B cell (primary cell): Measurements from ENCODE around the gene RXFP1. TPM values are rescaled to one million over a fixed set of nuclear protein-coding genes. Genes with fewer than 3 reads are reported as not detected.

Source experiments
- ATAC-seq: fragments of 200-7000 bp; cut with Tn5 transposase; one replicate; pipeline ENCODE4 v1.10.0; 2021; ENCODE audit warnings: low read depth, mild to moderate bottlenecking, moderate number of reproducible peaks, moderate library complexity
- CTCF ChIA-PET: fragments of 350-600 bp; sonication (Branson Sonifier 250); formaldehyde crosslinking; loops from one replicate; lab custom pipeline; 2021; ENCODE audit warnings: antibody characterized with exemption, inconsistent platforms; lab: Charles Lee
- POLR2A ChIA-PET: fragments of 350-600 bp; sonication (Branson Sonifier 250); formaldehyde crosslinking; loops from one replicate; lab custom pipeline; 2021; ENCODE audit warnings: antibody characterized with exemption; lab: Charles Lee
- DNase-seq: peaks from one replicate; pipeline ENCODE4 v3.0.0; 2013
- H2AFZ ChIP-seq: 2 replicates; pipeline ENCODE4 v1.6.1; 2012; ENCODE audit warnings: mild to moderate bottlenecking, low read depth, low read length; ENCODE audit not compliant: insufficient read depth, poor library complexity, severe bottlenecking
- H3K27ac ChIP-seq, 2 donors: 1 replicate in 1 of 2; 2 replicates in 1 of 2; pipeline ENCODE4 v1.5.1; 2012 to 2013; ENCODE audit warnings: low read length in 2 of 2, mild to moderate bottlenecking in 2 of 2, moderate library complexity in 1 of 2
- H3K27me3 ChIP-seq, 4 experiments: fragments of 200-600 bp in 1 of 4; sonication (generic) in 1 of 4; replicated peaks in 1 of 4; 1 replicate in 2 of 4; 2 replicates in 2 of 4; pipeline versions ENCODE4 v1.6.1 to v1.7.0; 2013 to 2016; ENCODE audit warnings: low read length in 3 of 4, mild to moderate bottlenecking in 2 of 4, mixed read lengths in 1 of 4, moderate library complexity in 1 of 4; ENCODE audit not compliant: insufficient read depth in 4 of 4, control insufficient read depth in 3 of 4; ENCODE audit errors: control extremely low read depth in 1 of 4
- H3K36me3 ChIP-seq, 2 experiments: replicated peaks in 1 of 2; 1 replicate in 1 of 2; 2 replicates in 1 of 2; pipeline versions ENCODE4 v1.6.1 to v1.7.1; 2013; ENCODE audit warnings: low read length in 1 of 2; ENCODE audit not compliant: insufficient read depth in 2 of 2, control insufficient read depth in 1 of 2; ENCODE audit errors: control extremely low read depth in 1 of 2, extremely low read depth in 1 of 2
- H3K4me1 ChIP-seq, 2 donors: fragments of 200-600 bp in 1 of 2; sonication (generic) in 1 of 2; 1 replicate in 1 of 2; 2 replicates in 1 of 2; pipeline versions ENCODE4 v1.5.1 to v1.6.1; 2013 to 2017; ENCODE audit warnings: low read length in 2 of 2; ENCODE audit not compliant: control insufficient read depth in 2 of 2, insufficient read depth in 2 of 2
- H3K4me2 ChIP-seq: replicated peaks from 2 replicates; pipeline ENCODE3; 2012; ENCODE audit warnings: mild to moderate bottlenecking, low read depth, low read length; ENCODE audit not compliant: poor library complexity, severe bottlenecking
- H3K4me3 ChIP-seq, 5 experiments: fragments of 200-600 bp in 1 of 5; sonication (generic) in 1 of 5; 1 replicate in 3 of 5; 2 replicates in 2 of 5; pipeline versions ENCODE4 v1.5.1 to v1.7.0; 2011 to 2016; ENCODE audit warnings: low read length in 4 of 5, mild to moderate bottlenecking in 4 of 5, low read depth in 2 of 5, control low read depth in 1 of 5, moderate library complexity in 1 of 5; ENCODE audit not compliant: insufficient read depth in 1 of 5; ENCODE audit errors: control extremely low read depth in 1 of 5, extremely low read depth in 1 of 5
- H3K79me2 ChIP-seq: fragments of 200-600 bp; sonication (generic); one replicate; pipeline ENCODE4 v1.6.0; 2016; ENCODE audit warnings: low read length; ENCODE audit not compliant: control insufficient read depth, insufficient read depth
- H3K9ac ChIP-seq: fragments of 200-600 bp; sonication (generic); 2 replicates; pipeline ENCODE4 v1.6.1; 2017; ENCODE audit warnings: mild to moderate bottlenecking, low read length, moderate library complexity
- H3K9me3 ChIP-seq, 3 donors: one replicate each; pipeline versions ENCODE4 v1.6.1 to v1.7.1; 2013; ENCODE audit warnings: low read length in 2 of 3; ENCODE audit not compliant: control insufficient read depth in 2 of 3, insufficient read depth in 1 of 3; ENCODE audit errors: control extremely low read depth in 1 of 3
- H4K20me1 ChIP-seq: 2 replicates; pipeline ENCODE4 v1.6.0; 2012; ENCODE audit warnings: mild to moderate bottlenecking, low read length; ENCODE audit not compliant: insufficient read depth, control insufficient read depth, poor library complexity, severe bottlenecking
- H3K27ac Mint-ChIP-seq: one replicate; pipeline ENCODE4 v1.8.0; 2021; ENCODE audit warnings: mixed read lengths
- H3K27me3 Mint-ChIP-seq: one replicate; pipeline ENCODE4 v1.8.0; 2021; ENCODE audit warnings: mixed read lengths
- H3K4me1 Mint-ChIP-seq: one replicate; pipeline ENCODE4 v1.8.0; 2021; ENCODE audit warnings: mixed read lengths
- H3K4me3 Mint-ChIP-seq: one replicate; pipeline ENCODE4 v1.8.0; 2021; ENCODE audit warnings: mixed read lengths
- H3K9me3 Mint-ChIP-seq: one replicate; pipeline ENCODE4 v1.8.0; 2022; ENCODE audit warnings: mixed read lengths; ENCODE audit not compliant: insufficient read depth
- EZH2 ChIP-seq: IDR thresholded peaks from 2 replicates; pipeline ENCODE4 v1.6.1; 2012; ENCODE audit warnings: borderline replicate concordance, low read depth, mild to moderate bottlenecking, moderate library complexity, low read length; ENCODE audit not compliant: insufficient read depth, poor library complexity, severe bottlenecking
- WGBS: methylation state at CpG from one replicate; pipeline ENCODE4 v1.1.5; 2013; ENCODE audit warnings: missing lambda C conversion rate; ENCODE audit not compliant: insufficient coverage; 5-methylcytosine and 5-hydroxymethylcytosine counted together
- intact Hi-C: fragments of 100-400 bp; cut with micrococcal nuclease; formaldehyde crosslinking; loops from one replicate; pipeline ENCODE4 v1.10.0; 2022
- polyA plus RNA-seq: library from polyadenylated mRNA; depleted of rRNA; stranded (reverse); fragments of >200 nt; gene quantifications from 2 replicates; pipeline ENCODE4 v1.2.3, GENCODE V29; 2012
- total RNA-seq, 2 donors: library from RNA; stranded (reverse); fragments of 120-200 nt in 1 of 2; gene quantifications; 1 replicate in 1 of 2; 2 replicates in 1 of 2; pipeline versions ENCODE4 v1.2.3 to v1.2.4, GENCODE V29; 2013 to 2022
- TF ChIP-seq, protein P1 (sequence below): fragments of 200-600 bp; IDR thresholded peaks from one replicate; pipeline ENCODE4 v1.8.0; 2022; ENCODE audit warnings: antibody characterized with exemption, mild to moderate bottlenecking

RXFP1 gene
- total and polyA plus RNA-seq, 2 donors (not counting 1 experiment from before 2014, with no cell fraction given) = not detected

DNA sequence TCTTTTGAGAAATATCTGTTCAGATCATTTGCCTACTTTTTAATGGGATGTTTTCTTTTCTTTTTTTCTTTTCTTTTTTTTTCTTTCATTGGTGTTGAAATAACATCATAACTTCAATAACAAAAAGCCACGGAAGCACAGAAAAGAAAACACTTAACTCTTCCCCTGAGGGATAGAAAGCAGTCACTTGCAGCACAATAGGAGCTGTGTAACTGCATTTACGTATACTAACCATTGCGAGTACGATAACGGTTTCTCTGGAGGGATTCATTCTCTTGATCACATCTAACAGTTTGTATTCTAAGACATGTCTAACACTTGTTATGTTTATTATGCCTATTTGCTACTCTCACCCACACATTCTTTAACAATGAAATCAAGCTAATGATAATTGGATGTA is 122.7 kb downstream of the RXFP1 start:
- CTCF ChIA-PET = no interaction called here
- Histone ChIP-seq H3K9me3 (no peaks in the 10 kb centered on the region), H3K4me1 (no peaks in the 10 kb centered on the region), H3K27ac (no peak overlapping the region), H3K4me2 (no peak overlapping the region), H3K79me2 (no peaks in the 10 kb centered on the region), H2AFZ (no peak overlapping the region), H3K36me3 (no peaks in the 10 kb centered on the region), H3K4me3 (no peak overlapping the region), H4K20me1 (no peaks in the 10 kb centered on the region), H3K27me3 (peaks cover 0 to 9% (median 0%) of the 10 kb centered on the region in 4 experiments), H3K9ac (no peak overlapping the region)
- intact Hi-C loops = no loop called here
- Mint-ChIP-seq H3K4me1 (no peaks in the 10 kb centered on the region), H3K27me3 (peaks cover 30% of the 10 kb centered on the region), H3K4me3 (no peak overlapping the region), H3K9me3 (peaks cover 1% of the 10 kb centered on the region), H3K27ac (no peak overlapping the region)
- TF ChIP-seq EZH2 = no peak
- TF ChIP-seq, protein P1, sequence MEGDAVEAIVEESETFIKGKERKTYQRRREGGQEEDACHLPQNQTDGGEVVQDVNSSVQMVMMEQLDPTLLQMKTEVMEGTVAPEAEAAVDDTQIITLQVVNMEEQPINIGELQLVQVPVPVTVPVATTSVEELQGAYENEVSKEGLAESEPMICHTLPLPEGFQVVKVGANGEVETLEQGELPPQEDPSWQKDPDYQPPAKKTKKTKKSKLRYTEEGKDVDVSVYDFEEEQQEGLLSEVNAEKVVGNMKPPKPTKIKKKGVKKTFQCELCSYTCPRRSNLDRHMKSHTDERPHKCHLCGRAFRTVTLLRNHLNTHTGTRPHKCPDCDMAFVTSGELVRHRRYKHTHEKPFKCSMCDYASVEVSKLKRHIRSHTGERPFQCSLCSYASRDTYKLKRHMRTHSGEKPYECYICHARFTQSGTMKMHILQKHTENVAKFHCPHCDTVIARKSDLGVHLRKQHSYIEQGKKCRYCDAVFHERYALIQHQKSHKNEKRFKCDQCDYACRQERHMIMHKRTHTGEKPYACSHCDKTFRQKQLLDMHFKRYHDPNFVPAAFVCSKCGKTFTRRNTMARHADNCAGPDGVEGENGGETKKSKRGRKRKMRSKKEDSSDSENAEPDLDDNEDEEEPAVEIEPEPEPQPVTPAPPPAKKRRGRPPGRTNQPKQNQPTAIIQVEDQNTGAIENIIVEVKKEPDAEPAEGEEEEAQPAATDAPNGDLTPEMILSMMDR = no peak
- POLR2A ChIA-PET = no interaction called here
- DNase-seq (no peak), ATAC-seq (no peak)
- WGBS = no CpG with 5 or more reads among the region's 5 CpGs

GRCh38 chr4:158644760-158645159 is 123.1 kb downstream of the RXFP1 start:
- H3K27ac Mint-ChIP-seq = no peak overlapping the region

More at GRCh38 chr4:158644760-158645159, 123.1 kb downstream of the RXFP1 start:
- POLR2A ChIA-PET = no interaction called here
- ATAC-seq (no peak), DNase-seq (no peak)
- WGBS = no CpG with 5 or more reads among the region's 3 CpGs
- TF ChIP-seq, protein P1 = no peak
- TF ChIP-seq EZH2 = no peak
- no peaks in the 10 kb centered on the region for H3K36me3 ChIP-seq
- H2AFZ ChIP-seq = no peak overlapping the region
- Mint-ChIP-seq H3K4me1 (no peaks in the 10 kb centered on the region), H3K27me3 (peaks cover 32% of the 10 kb centered on the region), H3K4me3 (no peak overlapping the region), H3K9me3 (peaks cover 1% of the 10 kb centered on the region)
- H3K9me3 ChIP-seq = no peaks in the 10 kb centered on the region
- intact Hi-C loops = no loop called here
- H3K27ac ChIP-seq = no peak overlapping the region
- H3K4me3 ChIP-seq = no peak overlapping the region
- H4K20me1 ChIP-seq = no peaks in the 10 kb centered on the region
- H3K4me1 ChIP-seq = no peaks in the 10 kb centered on the region
- CTCF ChIA-PET = no interaction called here
- H3K27me3 ChIP-seq = peaks cover 0 to 9% (median 0%) of the 10 kb centered on the region in 4 experiments
- no peak overlapping the region for H3K9ac ChIP-seq
- no peaks in the 10 kb centered on the region for H3K79me2 ChIP-seq
- no peak overlapping the region for H3K4me2 ChIP-seq
